Small intestine (tissue), 7 donors: ENCODE results near the gene HS6ST3. TPM values are rescaled to one million over a fixed set of nuclear protein-coding genes. Genes with fewer than 3 reads are reported as not detected.
"Not testable (repeated sequence)": the region's sequence is repeated elsewhere in the genome, so short reads cannot be mapped to it uniquely, and the experiment has no call there.

Source experiments
- DNase-seq, 2 donors: peaks; one replicate each; pipeline versions ENCODE4 v3.0.0 to v3.0.0-alpha.2; 2013
- FAIRE-seq: peaks from 2 replicates; lab custom pipeline; 2012; peaks lifted over from hg19 to GRCh38; lab: Jason Lieb, UNC
- H3K27ac ChIP-seq, 3 donors: one replicate each; pipeline ENCODE4 v1.5.1; 2013; ENCODE audit warnings: low read length in 2 of 3, mild to moderate bottlenecking in 2 of 3, control low read depth in 1 of 3, inconsistent platforms in 1 of 3, low read depth in 1 of 3, moderate library complexity in 1 of 3
- H3K27me3 ChIP-seq, 3 donors: one replicate each; pipeline ENCODE4 v1.6.1; 2013; ENCODE audit warnings: low read length in 3 of 3, inconsistent platforms in 1 of 3; ENCODE audit not compliant: control insufficient read depth in 3 of 3, insufficient read depth in 3 of 3
- H3K36me3 ChIP-seq, 3 donors: one replicate each; pipeline ENCODE4 v1.6.1; 2013; ENCODE audit warnings: low read length in 3 of 3, inconsistent platforms in 1 of 3, low read depth in 1 of 3, mild to moderate bottlenecking in 1 of 3, moderate library complexity in 1 of 3; ENCODE audit not compliant: control insufficient read depth in 3 of 3, insufficient read depth in 2 of 3
- H3K4me1 ChIP-seq, 3 donors: one replicate each; pipeline ENCODE4 v1.6.1; 2013; ENCODE audit warnings: low read length in 2 of 3, inconsistent platforms in 1 of 3, low read depth in 1 of 3, mild to moderate bottlenecking in 1 of 3, moderate library complexity in 1 of 3; ENCODE audit not compliant: control insufficient read depth in 3 of 3, insufficient read depth in 2 of 3
- H3K4me3 ChIP-seq, 3 donors: one replicate each; pipeline ENCODE4 v1.5.1; 2013; ENCODE audit warnings: low read length in 3 of 3, control low read depth in 1 of 3, inconsistent platforms in 1 of 3, low read depth in 1 of 3, mild to moderate bottlenecking in 1 of 3, moderate library complexity in 1 of 3
- H3K9me3 ChIP-seq, 2 donors: one replicate each; pipeline ENCODE4 v1.6.1; 2013; ENCODE audit warnings: low read depth in 1 of 2, low read length in 1 of 2; ENCODE audit not compliant: control insufficient read depth in 2 of 2, insufficient read depth in 1 of 2
- WGBS, 3 donors: extraction: QIAGEN DNeasy Blood & Tissue Kit; methylation state at CpG; one replicate each; pipeline ENCODE4 v1.1.7; 2013; 5-methylcytosine and 5-hydroxymethylcytosine counted together
- polyA plus RNA-seq, 4 donors: library from polyadenylated mRNA; stranded (reverse) in 3 of 4; unstranded in 1 of 4; fragments of 200-250 nt in 3 of 4; fragments of 120-200 nt in 1 of 4; gene quantifications; one replicate each; pipeline versions ENCODE4 v1.2.1 to v1.2.3, GENCODE V29; 2013
- donor health status: healthy with polysubstance abuse.
- donor health status: control.
- donor health status: control.
- donor health status: Bipolar disorder and iron deficiency.
- donor health status: healthy.

HS6ST3 gene
- polyA plus RNA-seq, 4 donors: under 0.01 to 0.86 (median 0.54) TPM; not detected in 1

- FAIRE-seq: no peak
- no peak for DNase-seq
- Histone ChIP-seq H3K27me3 (no peaks in the 10 kb centered on the region), H3K9me3 (no peaks in the 10 kb centered on the region), H3K4me1 (no peaks in the 10 kb centered on the region), H3K36me3 (no peaks in the 10 kb centered on the region), H3K4me3 (no peak overlapping the region), H3K27ac (no peak overlapping the region)
- WGBS, 3 donors: 77 to 94% (median 84%) methylated on average over 2 of the region's 2 CpGs
Observed at GRCh38 chr13:96491103-96491502, 401.2 kb downstream of the HS6ST3 start.

GRCh38 chr13:96492766-96493165 is 402.9 kb downstream of the HS6ST3 start:
- Histone ChIP-seq H3K27me3 (no peaks in the 10 kb centered on the region), H3K4me3 (no peak overlapping the region), H3K9me3 (no peaks in the 10 kb centered on the region), H3K4me1 (no peaks in the 10 kb centered on the region), H3K36me3 (no peaks in the 10 kb centered on the region), H3K27ac (no peak overlapping the region)
- DNase-seq: no peak
- no peak for FAIRE-seq
- WGBS, 3 donors: 58 to 60% (median 58%) methylated on average over 4 of the region's 4 CpGs

GRCh38 chr13:96499656-96500055 is 409.7 kb downstream of the HS6ST3 start:
- H3K9me3 ChIP-seq: no peaks in the 10 kb centered on the region
- no peak overlapping the region for H3K27ac ChIP-seq
- 84 to 91% (median 91%) methylated on average over 5 of the region's 5 CpGs for WGBS, 3 donors
- FAIRE-seq (no peak), DNase-seq (no peak)
- no peaks in the 10 kb centered on the region for H3K27me3 ChIP-seq
- no peaks in the 10 kb centered on the region for H3K4me1 ChIP-seq
- H3K36me3 ChIP-seq: no peaks in the 10 kb centered on the region
- no peak overlapping the region for H3K4me3 ChIP-seq

- FAIRE-seq (no peak), DNase-seq (no peak)
- H3K27ac ChIP-seq: no peak overlapping the region
- no peaks in the 10 kb centered on the region for H3K36me3 ChIP-seq
- H3K9me3 ChIP-seq: no peaks in the 10 kb centered on the region
- no peak overlapping the region for H3K4me3 ChIP-seq
- whole genome bisulfite sequencing, 3 donors: 56 to 78% (median 65%) methylated on average over 1 of the region's 1 CpG
- no peaks in the 10 kb centered on the region for H3K4me1 ChIP-seq
- no peaks in the 10 kb centered on the region for H3K27me3 ChIP-seq
Observed at GRCh38 chr13:96500953-96501352, 411.0 kb downstream of the HS6ST3 start.

- H3K27me3 ChIP-seq: no peaks in the 10 kb centered on the region
- H3K36me3 ChIP-seq: no peaks in the 10 kb centered on the region
- no peak overlapping the region for H3K27ac ChIP-seq
- no peaks in the 10 kb centered on the region for H3K4me1 ChIP-seq
- no peaks in the 10 kb centered on the region for H3K9me3 ChIP-seq
- FAIRE-seq (no peak), DNase-seq (no peak)
- WGBS, 3 donors: 98 to 100% (median 100%) methylated on average over 1 of the region's 1 CpG
- H3K4me3 ChIP-seq: no peak overlapping the region
Observed at GRCh38 chr13:96503481-96503880, 413.6 kb downstream of the HS6ST3 start.

GRCh38 chr13:96511587-96511986 is 421.7 kb downstream of the HS6ST3 start:
- Histone ChIP-seq H3K4me3 (no peak overlapping the region), H3K4me1 (no peaks in the 10 kb centered on the region), H3K9me3 (no peaks in the 10 kb centered on the region), H3K27me3 (no peaks in the 10 kb centered on the region), H3K27ac (no peak overlapping the region), H3K36me3 (no peaks in the 10 kb centered on the region)
- no peak for FAIRE-seq
- DNase-seq: no peak
- WGBS, 3 donors: 81 to 91% (median 91%) methylated on average over 2 of the region's 2 CpGs

- H3K9me3 ChIP-seq: no peaks in the 10 kb centered on the region
- no peaks in the 10 kb centered on the region for H3K36me3 ChIP-seq
- no peak for FAIRE-seq
- H3K4me1 ChIP-seq: no peaks in the 10 kb centered on the region
- DNase-seq: no peak
- H3K27ac ChIP-seq: no peak overlapping the region
- H3K27me3 ChIP-seq: no peaks in the 10 kb centered on the region
- no peak overlapping the region for H3K4me3 ChIP-seq
- WGBS, 3 donors: 91 to 98% (median 93%) methylated on average over 1 of the region's 1 CpG
Observed at GRCh38 chr13:96519380-96519779, 429.5 kb downstream of the HS6ST3 start.

- not testable (repeated sequence) for DNase-seq, H3K4me3 ChIP-seq, H3K27me3 ChIP-seq, FAIRE-seq, H3K9me3 ChIP-seq, H3K27ac ChIP-seq, H3K36me3 ChIP-seq
- peaks cover 0 to 14% (median 2%) of the 10 kb centered on the region in 3 donors for H3K4me1 ChIP-seq
- WGBS, 3 donors: 86 to 90% (median 86%) methylated on average over 11 of the region's 11 CpGs
Observed at GRCh38 chr13:96524398-96525020, 434.6 kb downstream of the HS6ST3 start.

GRCh38 chr13:96525715-96526114 is 435.8 kb downstream of the HS6ST3 start:
- DNase-seq (peak; percentile 70 to 75), FAIRE-seq (no peak)
- Histone ChIP-seq H3K27ac (peak overlapping the region in 1 of 3 donors; percentile 39), H3K9me3 (no peaks in the 10 kb centered on the region), H3K4me3 (no peak overlapping the region), H3K27me3 (no peaks in the 10 kb centered on the region), H3K36me3 (no peaks in the 10 kb centered on the region), H3K4me1 (peaks cover 0 to 14% (median 2%) of the 10 kb centered on the region in 3 donors)
- 11 to 57% (median 33%) methylated on average over 2 of the region's 2 CpGs for WGBS, 3 donors
